H9 (cell line): ENCODE data around the gene CDC37L1. TPM values are rescaled to one million over a fixed set of nuclear protein-coding genes. Genes with fewer than 3 reads are reported as not detected.

Source experiments
- DNase-seq: peaks from one replicate; pipeline ENCODE4 v3.0.0-alpha.2; 2017
- H2AFZ ChIP-seq: one replicate; pipeline ENCODE4 v1.6.1; 2013; ENCODE audit warnings: mild to moderate bottlenecking, low read length, control low read depth, moderate library complexity
- H2AK5ac ChIP-seq: 2 replicates; pipeline ENCODE4 v1.6.1; 2013; ENCODE audit warnings: low read length, control low read depth, mixed read lengths; ENCODE audit not compliant: insufficient read length
- H2BK120ac ChIP-seq: one replicate; pipeline ENCODE4 v1.6.1; 2013; ENCODE audit warnings: low read depth, mild to moderate bottlenecking, low read length, control low read depth, inconsistent platforms; ENCODE audit not compliant: poor library complexity, severe bottlenecking
- H2BK12ac ChIP-seq: 2 replicates; pipeline ENCODE4 v1.6.1; 2013; ENCODE audit warnings: low read length, control low read depth, mixed read lengths, low read depth; ENCODE audit not compliant: insufficient read length
- H2BK15ac ChIP-seq: 2 replicates; pipeline ENCODE4 v1.6.1; 2013; ENCODE audit warnings: low read depth, low read length, control low read depth
- H2BK20ac ChIP-seq: one replicate; pipeline ENCODE4 v1.6.1; 2013; ENCODE audit warnings: low read depth, mild to moderate bottlenecking, low read length, control low read depth, inconsistent platforms; ENCODE audit not compliant: poor library complexity, severe bottlenecking
- H2BK5ac ChIP-seq: 2 replicates; pipeline ENCODE4 v1.6.1; 2013; ENCODE audit warnings: low read length, control low read depth, mixed read lengths; ENCODE audit not compliant: insufficient read length
- H3K14ac ChIP-seq: 2 replicates; pipeline ENCODE4 v1.6.1; 2013; ENCODE audit warnings: low read length, control low read depth; ENCODE audit not compliant: insufficient read depth
- H3K18ac ChIP-seq: 2 replicates; pipeline ENCODE4 v1.6.1; 2013; ENCODE audit warnings: low read depth, mild to moderate bottlenecking, mixed read lengths, low read length, control low read depth; ENCODE audit not compliant: insufficient read length
- H3K23ac ChIP-seq: 2 replicates; pipeline ENCODE4 v1.6.1; 2013; ENCODE audit warnings: low read length, control low read depth, mixed read lengths, low read depth; ENCODE audit not compliant: insufficient read length
- H3K23me2 ChIP-seq: 2 replicates; pipeline ENCODE4 v1.6.1; 2013; ENCODE audit warnings: low read depth, mild to moderate bottlenecking, mixed read lengths, low read length, control low read depth; ENCODE audit not compliant: insufficient read length, poor library complexity, severe bottlenecking
- H3K27ac ChIP-seq: 2 replicates; pipeline ENCODE4 v1.5.1; 2013; ENCODE audit warnings: low read length, control low read depth, mixed read lengths, low read depth; ENCODE audit not compliant: insufficient read length
- H3K27me3 ChIP-seq: 2 replicates; pipeline ENCODE4 v1.6.1; 2013; ENCODE audit warnings: low read length, control low read depth, inconsistent platforms; ENCODE audit not compliant: insufficient read depth
- H3K4ac ChIP-seq: 2 replicates; pipeline ENCODE4 v1.6.1; 2013; ENCODE audit warnings: low read depth, mild to moderate bottlenecking, control low read depth, inconsistent platforms, low read length, moderate library complexity
- H3K4me1 ChIP-seq: 2 replicates; pipeline ENCODE4 v1.6.1; 2013; ENCODE audit warnings: low read length, control low read depth, inconsistent platforms; ENCODE audit not compliant: insufficient read depth
- H3K4me2 ChIP-seq: 2 replicates; pipeline ENCODE4 v1.6.1; 2013; ENCODE audit warnings: low read length, control low read depth, mixed read lengths; ENCODE audit not compliant: insufficient read length, insufficient read depth
- H3K56ac ChIP-seq: 2 replicates; pipeline ENCODE4 v1.6.1; 2013; ENCODE audit warnings: low read depth, mild to moderate bottlenecking, mixed read lengths, low read length, control low read depth; ENCODE audit not compliant: insufficient read length
- H3K79me1 ChIP-seq: 2 replicates; pipeline ENCODE4 v1.6.1; 2013; ENCODE audit warnings: low read depth, mild to moderate bottlenecking, moderate library complexity, low read length, control low read depth, inconsistent platforms; ENCODE audit not compliant: insufficient read depth, poor library complexity, severe bottlenecking
- H3K79me2 ChIP-seq: 2 replicates; pipeline ENCODE4 v1.6.1; 2013; ENCODE audit warnings: low read length, control low read depth, inconsistent platforms; ENCODE audit not compliant: insufficient read depth
- H3K9ac ChIP-seq: 2 replicates; pipeline ENCODE4 v1.6.1; 2013; ENCODE audit warnings: low read length, control low read depth, mixed read lengths; ENCODE audit not compliant: insufficient read length; ENCODE audit errors: extremely low read depth
- H3K9me3 ChIP-seq: one replicate; pipeline ENCODE4 v1.6.1; 2013; ENCODE audit warnings: low read depth, low read length, inconsistent platforms; ENCODE audit not compliant: control insufficient read depth
- H3T11ph ChIP-seq: one replicate; pipeline ENCODE4 v1.6.1; 2013; ENCODE audit warnings: mild to moderate bottlenecking, low read length, control low read depth, inconsistent platforms
- H4K20me1 ChIP-seq: one replicate; pipeline ENCODE4 v1.6.1; 2013; ENCODE audit not compliant: control insufficient read depth, insufficient read length, insufficient read depth
- H4K5ac ChIP-seq: 2 replicates; pipeline ENCODE4 v1.6.1; 2013; ENCODE audit warnings: low read depth, mild to moderate bottlenecking, mixed read lengths, low read length, control low read depth; ENCODE audit not compliant: insufficient read length
- H4K8ac ChIP-seq: replicated peaks from 2 replicates; pipeline ENCODE4 v1.6.1; 2013; ENCODE audit warnings: low read length, control low read depth, mixed read lengths, low read depth; ENCODE audit not compliant: insufficient read length
- H4K91ac ChIP-seq: 2 replicates; pipeline ENCODE4 v1.6.1; 2013; ENCODE audit warnings: low read depth, mild to moderate bottlenecking, moderate library complexity, mixed read lengths, low read length, control low read depth; ENCODE audit not compliant: insufficient read length
- H3K27ac Mint-ChIP-seq, 3 experiments: 2 replicates in 2 of 3; 3 replicates in 1 of 3; pipeline ENCODE4 v1.8.0; 2020 to 2021; ENCODE audit warnings: mixed read lengths in 3 of 3, mild to moderate bottlenecking in 1 of 3, moderate library complexity in 1 of 3
- H3K27me3 Mint-ChIP-seq: 2 replicates; pipeline ENCODE4 v1.8.0; 2021; ENCODE audit warnings: low read depth, mild to moderate bottlenecking, moderate library complexity, mixed read lengths
- H3K36me3 Mint-ChIP-seq, 3 experiments: 2 replicates in 2 of 3; 3 replicates in 1 of 3; pipeline ENCODE4 v1.8.0; 2020 to 2021; ENCODE audit warnings: low read depth in 3 of 3, mixed read lengths in 3 of 3; ENCODE audit not compliant: insufficient read depth in 1 of 3
- H3K4me1 Mint-ChIP-seq, 2 experiments: 2 replicates each; pipeline ENCODE4 v1.8.0; 2020; ENCODE audit warnings: mixed read lengths in 2 of 2
- H3K4me3 Mint-ChIP-seq, 2 experiments: 2 replicates in 1 of 2; 3 replicates in 1 of 2; pipeline ENCODE4 v1.8.0; 2020 to 2021; ENCODE audit warnings: mild to moderate bottlenecking in 2 of 2, mixed read lengths in 2 of 2, moderate library complexity in 1 of 2
- H3K9me3 Mint-ChIP-seq, 2 experiments: 2 replicates in 1 of 2; 3 replicates in 1 of 2; pipeline ENCODE4 v1.8.0; 2020; ENCODE audit warnings: mild to moderate bottlenecking in 2 of 2, mixed read lengths in 2 of 2, moderate library complexity in 1 of 2
- WGBS: extraction: QIAGEN DNeasy Blood & Tissue Kit; methylation state at CpG from one replicate; pipeline ENCODE4 v1.1.7; 2013; ENCODE audit warnings: missing lambda C conversion rate, low lambda C conversion rate, mixed read lengths; ENCODE audit not compliant: insufficient read length; ENCODE audit errors: extremely low coverage; 5-methylcytosine and 5-hydroxymethylcytosine counted together
- total RNA-seq: library from RNA; stranded (reverse); gene quantifications from 2 replicates; pipeline ENCODE4 v1.2.1, GENCODE V29; 2021
- TF ChIP-seq, protein P1 (sequence below): fragments of 200-600 bp; sonication (generic); conservative IDR thresholded peaks from 3 replicates; pipeline ENCODE4 v1.8.0; 2021; ENCODE audit warnings: antibody characterized with exemption, mild to moderate bottlenecking

The CDC37L1 gene
- total RNA-seq, 1 experiment from 2014 or later = 17.6 TPM

- no peak overlapping the region for H2BK5ac ChIP-seq
- no peak overlapping the region for H3K9ac ChIP-seq
- no peak overlapping the region for H2BK120ac ChIP-seq
- Mint-ChIP-seq H3K4me1 (no peaks in the 10 kb centered on the region), H3K27ac (no peak overlapping the region; a peak in 1 of 7 replicates), H3K36me3 (peaks cover 5 to 34% (median 27%) of the 10 kb centered on the region in 3 experiments; a peak in 6 of 7 replicates), H3K27me3 (no peaks in the 10 kb centered on the region), H3K9me3 (no peaks in the 10 kb centered on the region), H3K4me3 (no peak overlapping the region)
- no peaks in the 10 kb centered on the region for H3K9me3 ChIP-seq
- H3K79me1 ChIP-seq = no peaks in the 10 kb centered on the region
- H4K5ac ChIP-seq = no peak overlapping the region
- no peak overlapping the region for H3K23ac ChIP-seq
- no peak overlapping the region for H3K14ac ChIP-seq
- WGBS = no CpG with 5 or more reads among the region's 2 CpGs
- H3K27me3 ChIP-seq = no peaks in the 10 kb centered on the region
- H4K91ac ChIP-seq = no peak overlapping the region
- H2BK20ac ChIP-seq = no peak overlapping the region
- H2AFZ ChIP-seq = no peak overlapping the region
- DNase-seq = no peak
- TF ChIP-seq, protein P1, sequence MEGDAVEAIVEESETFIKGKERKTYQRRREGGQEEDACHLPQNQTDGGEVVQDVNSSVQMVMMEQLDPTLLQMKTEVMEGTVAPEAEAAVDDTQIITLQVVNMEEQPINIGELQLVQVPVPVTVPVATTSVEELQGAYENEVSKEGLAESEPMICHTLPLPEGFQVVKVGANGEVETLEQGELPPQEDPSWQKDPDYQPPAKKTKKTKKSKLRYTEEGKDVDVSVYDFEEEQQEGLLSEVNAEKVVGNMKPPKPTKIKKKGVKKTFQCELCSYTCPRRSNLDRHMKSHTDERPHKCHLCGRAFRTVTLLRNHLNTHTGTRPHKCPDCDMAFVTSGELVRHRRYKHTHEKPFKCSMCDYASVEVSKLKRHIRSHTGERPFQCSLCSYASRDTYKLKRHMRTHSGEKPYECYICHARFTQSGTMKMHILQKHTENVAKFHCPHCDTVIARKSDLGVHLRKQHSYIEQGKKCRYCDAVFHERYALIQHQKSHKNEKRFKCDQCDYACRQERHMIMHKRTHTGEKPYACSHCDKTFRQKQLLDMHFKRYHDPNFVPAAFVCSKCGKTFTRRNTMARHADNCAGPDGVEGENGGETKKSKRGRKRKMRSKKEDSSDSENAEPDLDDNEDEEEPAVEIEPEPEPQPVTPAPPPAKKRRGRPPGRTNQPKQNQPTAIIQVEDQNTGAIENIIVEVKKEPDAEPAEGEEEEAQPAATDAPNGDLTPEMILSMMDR = no peak
- no peak overlapping the region for H2BK12ac ChIP-seq
- H3K4me1 ChIP-seq = no peaks in the 10 kb centered on the region
- H3K56ac ChIP-seq = no peak overlapping the region
- H4K20me1 ChIP-seq = no peaks in the 10 kb centered on the region
- no peaks in the 10 kb centered on the region for H3K79me2 ChIP-seq
- no peak overlapping the region for H3K4ac ChIP-seq
- no peak overlapping the region for H3K27ac ChIP-seq
- H3T11ph ChIP-seq = no peak overlapping the region
- H3K18ac ChIP-seq = no peak overlapping the region
- no peak overlapping the region for H3K4me2 ChIP-seq
- H3K23me2 ChIP-seq = no peaks in the 10 kb centered on the region
- no peak overlapping the region for H4K8ac ChIP-seq
- no peak overlapping the region for H2BK15ac ChIP-seq
- no peak overlapping the region for H2AK5ac ChIP-seq
Observed at GRCh38 chr9:4704129-4704528, 24.8 kb downstream of the CDC37L1 start.
